ENCODE data around the gene ALG9.

- TF ChIP-seq EZH2 (IDR thresholded peaks at IDR 0.05; ENCODE audit: insufficient read depth, low read length), result no peak
- no peak for TF ChIP-seq CTCF (IDR thresholded peaks at IDR 0.05; ENCODE audit: insufficient read depth, low read depth, low read length)
Measured at GRCh38 chr11:111808834-111809233, 62.5 kb downstream of the ALG9 start.
